ENCODE data around the gene SLC7A6. TPM values are rescaled to one million over a fixed set of nuclear protein-coding genes. Genes with fewer than 3 reads are reported as not detected.

SLC7A6 gene
- total and polyA plus RNA-seq, 2 of the 13 experiments (the other 11 are each of a cell fraction or from before 2014, with no cell fraction given), result 35.8 to 70.8 TPM

DNA sequence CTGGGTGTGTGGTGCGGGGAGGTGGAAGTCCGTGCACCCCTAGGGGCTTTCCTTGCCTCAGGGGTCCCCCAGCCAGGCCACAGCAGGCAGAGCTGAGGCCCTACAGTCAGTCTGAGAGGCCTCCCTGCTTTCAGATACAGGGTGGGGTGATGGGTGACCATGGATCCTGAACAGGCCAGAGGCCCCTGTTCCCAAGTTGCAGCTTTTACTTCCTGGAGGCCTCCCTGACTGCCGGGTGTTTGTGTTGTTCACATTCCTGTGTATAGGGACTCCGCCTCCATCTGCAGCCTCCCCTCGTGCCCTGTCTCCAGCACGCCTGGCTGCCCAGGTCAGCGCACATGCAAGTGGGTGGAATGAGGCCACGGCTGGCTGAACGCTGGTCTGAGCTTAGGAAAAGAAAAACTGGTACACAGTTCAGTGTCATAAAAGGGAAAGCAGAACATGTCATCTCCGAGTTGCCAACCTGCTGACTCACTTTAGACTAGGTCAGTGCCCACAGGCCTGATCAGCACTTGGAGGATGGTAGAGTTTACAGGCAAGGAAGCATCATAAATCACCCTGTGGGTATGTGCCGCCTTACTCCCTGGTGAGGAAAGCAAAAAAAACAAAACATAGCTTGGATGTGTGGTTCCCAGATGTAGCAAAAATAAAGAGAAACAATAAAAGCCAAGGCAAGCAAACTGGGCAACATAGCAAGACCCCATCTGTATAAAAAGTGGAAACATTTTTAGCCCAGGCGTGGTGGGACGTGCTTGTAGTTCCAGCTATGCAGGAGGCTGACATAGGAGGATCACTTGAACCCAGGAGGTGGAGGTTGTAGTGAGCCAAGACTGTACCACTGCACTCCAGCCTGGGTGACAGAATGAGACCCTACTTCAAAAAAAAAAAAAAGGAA lies 6.2 kb upstream of the SLC7A6 start (continued):
- TF ChIP-seq TEAD3 (CRISPR knock-in tag; optimal IDR thresholded peaks at IDR 0.05; ENCODE audit: borderline replicate concordance) (peak; percentile 98), ZNF329 (CRISPR knock-in tag; IDR thresholded peaks at IDR 0.05; ENCODE audit: low read depth) (no peak), SPEN (CRISPR knock-in tag; IDR thresholded peaks at IDR 0.05; ENCODE audit: low read depth) (peak; percentile 59; the same call in 1 of the 2 replicates), PAF1 (CRISPR knock-in tag; IDR thresholded peaks at IDR 0.05) (no peak), KMT2A (CRISPR knock-in tag; IDR thresholded peaks at IDR 0.05) (no peak), TBX2 (CRISPR knock-in tag; IDR thresholded peaks at IDR 0.05; ENCODE audit: borderline replicate concordance) (peak; percentile 95; the same call in 1 of the 2 replicates), ESRRA (CRISPR knock-in tag; IDR thresholded peaks at IDR 0.05; ENCODE audit: low read depth) (0 out of 2 replicates have a peak, but pooled peaks have one; percentile 45), ZNF205 (CRISPR knock-in tag; IDR thresholded peaks at IDR 0.05) (peak; percentile 78; the same call in 1 of the 2 replicates), GATA4 (IDR thresholded peaks at IDR 0.05; ENCODE audit: borderline replicate concordance, low read depth) (peak; percentile 46; the same call in 1 of the 2 replicates), SP4 (CRISPR knock-in tag; IDR thresholded peaks at IDR 0.05) (no peak), PCBP2 (optimal IDR thresholded peaks at IDR 0.05; ENCODE audit: low read depth, low read length, poor library complexity, severe bottlenecking) (no peak), MTF1 (CRISPR knock-in tag; IDR thresholded peaks at IDR 0.05) (no peak), AGO1 (IDR thresholded peaks at IDR 0.05; ENCODE audit: low read depth, low read length, poor library complexity, severe bottlenecking) (no peak), MED13 (CRISPR knock-in tag; IDR thresholded peaks at IDR 0.05) (no peak), ZNF605 (CRISPR knock-in tag; IDR thresholded peaks at IDR 0.05) (peak; percentile 88), MBD4 (IDR thresholded peaks at IDR 0.05; ENCODE audit: borderline replicate concordance, low read length) (no peak)
- TF ChIP-seq, protein P1, sequence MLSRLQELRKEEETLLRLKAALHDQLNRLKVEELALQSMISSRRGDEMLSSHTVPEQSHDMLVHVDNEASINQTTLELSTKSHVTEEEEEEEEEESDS (CRISPR knock-in tag; IDR thresholded peaks at IDR 0.05; ENCODE audit: borderline replicate concordance), result 0 out of 2 replicates have a peak, but pooled peaks have one; percentile 60
- TF ChIP-seq, protein P2, sequence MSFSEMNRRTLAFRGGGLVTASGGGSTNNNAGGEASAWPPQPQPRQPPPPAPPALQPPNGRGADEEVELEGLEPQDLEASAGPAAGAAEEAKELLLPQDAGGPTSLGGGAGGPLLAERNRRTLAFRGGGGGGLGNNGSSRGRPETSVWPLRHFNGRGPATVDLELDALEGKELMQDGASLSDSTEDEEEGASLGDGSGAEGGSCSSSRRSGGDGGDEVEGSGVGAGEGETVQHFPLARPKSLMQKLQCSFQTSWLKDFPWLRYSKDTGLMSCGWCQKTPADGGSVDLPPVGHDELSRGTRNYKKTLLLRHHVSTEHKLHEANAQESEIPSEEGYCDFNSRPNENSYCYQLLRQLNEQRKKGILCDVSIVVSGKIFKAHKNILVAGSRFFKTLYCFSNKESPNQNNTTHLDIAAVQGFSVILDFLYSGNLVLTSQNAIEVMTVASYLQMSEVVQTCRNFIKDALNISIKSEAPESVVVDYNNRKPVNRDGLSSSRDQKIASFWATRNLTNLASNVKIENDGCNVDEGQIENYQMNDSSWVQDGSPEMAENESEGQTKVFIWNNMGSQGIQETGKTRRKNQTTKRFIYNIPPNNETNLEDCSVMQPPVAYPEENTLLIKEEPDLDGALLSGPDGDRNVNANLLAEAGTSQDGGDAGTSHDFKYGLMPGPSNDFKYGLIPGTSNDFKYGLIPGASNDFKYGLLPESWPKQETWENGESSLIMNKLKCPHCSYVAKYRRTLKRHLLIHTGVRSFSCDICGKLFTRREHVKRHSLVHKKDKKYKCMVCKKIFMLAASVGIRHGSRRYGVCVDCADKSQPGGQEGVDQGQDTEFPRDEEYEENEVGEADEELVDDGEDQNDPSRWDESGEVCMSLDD (CRISPR knock-in tag; IDR thresholded peaks at IDR 0.05; ENCODE audit: borderline replicate concordance), result no peak
- TF ChIP-seq, protein P3, sequence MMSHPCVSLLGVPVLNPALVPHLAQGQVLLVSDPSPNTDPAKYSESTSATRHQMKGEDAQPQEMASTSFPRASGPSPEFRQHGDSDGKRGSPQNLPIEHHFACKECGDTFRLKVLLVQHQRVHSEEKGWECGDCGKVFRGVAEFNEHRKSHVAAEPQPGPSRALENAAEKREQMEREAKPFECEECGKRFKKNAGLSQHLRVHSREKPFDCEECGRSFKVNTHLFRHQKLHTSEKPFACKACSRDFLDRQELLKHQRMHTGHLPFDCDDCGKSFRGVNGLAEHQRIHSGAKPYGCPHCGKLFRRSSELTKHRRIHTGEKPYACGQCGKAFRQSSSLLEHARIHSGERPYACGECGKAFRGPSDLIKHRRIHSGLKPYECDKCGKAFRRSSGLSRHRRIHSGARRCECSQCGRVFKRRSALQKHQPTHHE (CRISPR knock-in tag; IDR thresholded peaks at IDR 0.05; ENCODE audit: borderline replicate concordance), result no peak
- TF ChIP-seq, protein P4, sequence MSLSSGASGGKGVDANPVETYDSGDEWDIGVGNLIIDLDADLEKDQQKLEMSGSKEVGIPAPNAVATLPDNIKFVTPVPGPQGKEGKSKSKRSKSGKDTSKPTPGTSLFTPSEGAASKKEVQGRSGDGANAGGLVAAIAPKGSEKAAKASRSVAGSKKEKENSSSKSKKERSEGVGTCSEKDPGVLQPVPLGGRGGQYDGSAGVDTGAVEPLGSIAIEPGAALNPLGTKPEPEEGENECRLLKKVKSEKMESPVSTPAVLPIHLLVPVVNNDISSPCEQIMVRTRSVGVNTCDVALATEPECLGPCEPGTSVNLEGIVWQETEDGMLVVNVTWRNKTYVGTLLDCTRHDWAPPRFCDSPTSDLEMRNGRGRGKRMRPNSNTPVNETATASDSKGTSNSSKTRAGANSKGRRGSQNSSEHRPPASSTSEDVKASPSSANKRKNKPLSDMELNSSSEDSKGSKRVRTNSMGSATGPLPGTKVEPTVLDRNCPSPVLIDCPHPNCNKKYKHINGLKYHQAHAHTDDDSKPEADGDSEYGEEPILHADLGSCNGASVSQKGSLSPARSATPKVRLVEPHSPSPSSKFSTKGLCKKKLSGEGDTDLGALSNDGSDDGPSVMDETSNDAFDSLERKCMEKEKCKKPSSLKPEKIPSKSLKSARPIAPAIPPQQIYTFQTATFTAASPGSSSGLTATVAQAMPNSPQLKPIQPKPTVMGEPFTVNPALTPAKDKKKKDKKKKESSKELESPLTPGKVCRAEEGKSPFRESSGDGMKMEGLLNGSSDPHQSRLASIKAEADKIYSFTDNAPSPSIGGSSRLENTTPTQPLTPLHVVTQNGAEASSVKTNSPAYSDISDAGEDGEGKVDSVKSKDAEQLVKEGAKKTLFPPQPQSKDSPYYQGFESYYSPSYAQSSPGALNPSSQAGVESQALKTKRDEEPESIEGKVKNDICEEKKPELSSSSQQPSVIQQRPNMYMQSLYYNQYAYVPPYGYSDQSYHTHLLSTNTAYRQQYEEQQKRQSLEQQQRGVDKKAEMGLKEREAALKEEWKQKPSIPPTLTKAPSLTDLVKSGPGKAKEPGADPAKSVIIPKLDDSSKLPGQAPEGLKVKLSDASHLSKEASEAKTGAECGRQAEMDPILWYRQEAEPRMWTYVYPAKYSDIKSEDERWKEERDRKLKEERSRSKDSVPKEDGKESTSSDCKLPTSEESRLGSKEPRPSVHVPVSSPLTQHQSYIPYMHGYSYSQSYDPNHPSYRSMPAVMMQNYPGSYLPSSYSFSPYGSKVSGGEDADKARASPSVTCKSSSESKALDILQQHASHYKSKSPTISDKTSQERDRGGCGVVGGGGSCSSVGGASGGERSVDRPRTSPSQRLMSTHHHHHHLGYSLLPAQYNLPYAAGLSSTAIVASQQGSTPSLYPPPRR (CRISPR knock-in tag; IDR thresholded peaks at IDR 0.05; ENCODE audit: borderline replicate concordance), result peak; percentile 90
